Mesenchymal stem cell (in vitro differentiated cells and primary cell): ENCODE measurements around the gene BCL2L12.

ENCODE experiments used
- DNase-seq: peaks from one replicate; pipeline ENCODE4 v3.0.0-alpha.2; 2013
- H2AFZ ChIP-seq: one replicate; pipeline ENCODE4 v1.6.1; 2013; ENCODE audit warnings: low read depth, mild to moderate bottlenecking, control low read depth, inconsistent platforms, low read length, moderate library complexity
- H2AK5ac ChIP-seq: 2 replicates; pipeline ENCODE4 v1.6.1; 2013; ENCODE audit warnings: low read length, moderate library complexity, mild to moderate bottlenecking, inconsistent platforms; ENCODE audit not compliant: severe bottlenecking
- H2BK120ac ChIP-seq: one replicate; pipeline ENCODE4 v1.6.1; 2013; ENCODE audit warnings: low read depth, mild to moderate bottlenecking, inconsistent platforms, low read length, moderate library complexity
- H2BK12ac ChIP-seq, 2 experiments: one replicate each; pipeline ENCODE4 v1.6.1; 2013; ENCODE audit warnings: inconsistent platforms in 2 of 2, low read length in 2 of 2, mild to moderate bottlenecking in 2 of 2, moderate library complexity in 2 of 2, control low read depth in 1 of 2
- H2BK15ac ChIP-seq: one replicate; pipeline ENCODE4 v1.6.1; 2013; ENCODE audit warnings: mild to moderate bottlenecking, low read depth, inconsistent platforms; ENCODE audit not compliant: poor library complexity, severe bottlenecking
- H2BK5ac ChIP-seq: 2 replicates; pipeline ENCODE4 v1.6.1; 2013; ENCODE audit warnings: low read depth, mild to moderate bottlenecking, low read length, control low read depth, inconsistent platforms; ENCODE audit not compliant: poor library complexity, severe bottlenecking
- H3K14ac ChIP-seq, 2 experiments: one replicate each; pipeline ENCODE4 v1.6.1; 2013; ENCODE audit warnings: inconsistent platforms in 2 of 2, low read length in 2 of 2, control low read depth in 1 of 2, mild to moderate bottlenecking in 1 of 2, moderate library complexity in 1 of 2
- H3K18ac ChIP-seq, 2 experiments: one replicate each; pipeline ENCODE4 v1.6.1; 2013; ENCODE audit warnings: inconsistent platforms in 2 of 2, low read length in 2 of 2, control low read depth in 1 of 2, low read depth in 1 of 2, mild to moderate bottlenecking in 1 of 2
- H3K23ac ChIP-seq, 2 experiments: one replicate each; pipeline ENCODE4 v1.6.1; 2013; ENCODE audit warnings: inconsistent platforms in 2 of 2, low read length in 2 of 2, mild to moderate bottlenecking in 2 of 2, moderate library complexity in 2 of 2, control low read depth in 1 of 2
- H3K27ac ChIP-seq: 2 replicates; pipeline ENCODE4 v1.5.1; 2013; ENCODE audit warnings: mild to moderate bottlenecking, moderate library complexity, low read length, control low read depth, inconsistent platforms; ENCODE audit not compliant: poor library complexity, severe bottlenecking
- H3K27me3 ChIP-seq, 2 experiments: 2 replicates each; pipeline versions ENCODE4 v1.6.1 to v1.7.0; 2013; ENCODE audit warnings: low read length in 2 of 2, mild to moderate bottlenecking in 2 of 2, moderate library complexity in 2 of 2, control low read depth in 1 of 2, inconsistent platforms in 1 of 2; ENCODE audit not compliant: control insufficient read depth in 1 of 2, insufficient read depth in 1 of 2
- H3K36me3 ChIP-seq, 2 experiments: 2 replicates each; pipeline versions ENCODE4 v1.6.1 to v1.7.0; 2013; ENCODE audit warnings: low read length in 2 of 2, control low read depth in 1 of 2, inconsistent platforms in 1 of 2, low read depth in 1 of 2, mild to moderate bottlenecking in 1 of 2; ENCODE audit not compliant: insufficient read depth in 2 of 2, control insufficient read depth in 1 of 2
- H3K4ac ChIP-seq, 2 experiments: one replicate each; pipeline ENCODE4 v1.6.1; 2013; ENCODE audit warnings: inconsistent platforms in 2 of 2, low read length in 2 of 2, mild to moderate bottlenecking in 2 of 2, moderate library complexity in 2 of 2, control low read depth in 1 of 2, low read depth in 1 of 2
- H3K4me1 ChIP-seq: 2 replicates; pipeline ENCODE4 v1.6.1; 2013; ENCODE audit warnings: low read depth, low read length, control low read depth; ENCODE audit not compliant: control insufficient read depth, insufficient read depth
- H3K4me2 ChIP-seq: 2 replicates; pipeline ENCODE4 v1.6.1; 2013; ENCODE audit warnings: low read length, mild to moderate bottlenecking, inconsistent platforms; ENCODE audit not compliant: poor library complexity, severe bottlenecking
- H3K4me3 ChIP-seq, 2 experiments: 2 replicates each; pipeline versions ENCODE4 v1.5.1 to v1.7.0; 2013; ENCODE audit warnings: low read length in 2 of 2, mild to moderate bottlenecking in 2 of 2, control low read depth in 1 of 2, low read depth in 1 of 2; ENCODE audit not compliant: insufficient read depth in 1 of 2
- H3K79me1 ChIP-seq: replicated peaks from 2 replicates; pipeline ENCODE4 v1.6.1; 2013; ENCODE audit warnings: mild to moderate bottlenecking, control low read depth, low read length, inconsistent platforms; ENCODE audit not compliant: poor library complexity, severe bottlenecking
- H3K9ac ChIP-seq: 2 replicates; pipeline ENCODE4 v1.7.0; 2013; ENCODE audit warnings: mild to moderate bottlenecking, low read length, moderate library complexity
- H3K9me3 ChIP-seq: 2 replicates; pipeline ENCODE4 v1.7.0; 2013; ENCODE audit warnings: mild to moderate bottlenecking, low read length; ENCODE audit not compliant: control insufficient read depth
- H4K8ac ChIP-seq: one replicate; pipeline ENCODE4 v1.6.1; 2013; ENCODE audit warnings: inconsistent platforms, mild to moderate bottlenecking, low read length, moderate library complexity
- H4K91ac ChIP-seq: one replicate; pipeline ENCODE4 v1.6.1; 2013; ENCODE audit warnings: mild to moderate bottlenecking, low read length, inconsistent platforms
- WGBS: methylation state at CpG from one replicate; pipeline ENCODE4 v1.1.7; 2013; ENCODE audit warnings: mixed read lengths; 5-methylcytosine and 5-hydroxymethylcytosine counted together

BCL2L12 gene

GRCh38 chr19:49684251-49684982 is 18.7 kb downstream of the BCL2L12 start:
- WGBS, result 89% methylated on average over 35 of the region's 35 CpGs

GRCh38 chr19:49684983-49685553 is 19.3 kb downstream of the BCL2L12 start:
- Histone ChIP-seq H3K36me3 (peaks cover 58 to 81% of the 10 kb centered on the region in 2 experiments), H3K4ac (no peak overlapping the region), H3K27ac (no peak overlapping the region), H2AFZ (no peak overlapping the region), H2BK5ac (no peak overlapping the region), H4K8ac (peak overlapping the region; percentile 27), H3K18ac (no peak overlapping the region), H4K91ac (no peak overlapping the region), H3K9ac (no peak overlapping the region), H2BK15ac (no peak overlapping the region), H3K27me3 (no peaks in the 10 kb centered on the region), H2BK120ac (no peak overlapping the region), H3K4me2 (no peak overlapping the region), H3K14ac (no peak overlapping the region), H2AK5ac (no peak overlapping the region), H2BK12ac (no peak overlapping the region), H3K79me1 (peaks cover 20% of the 10 kb centered on the region), H3K4me3 (no peak overlapping the region), H3K4me1 (peaks cover 20% of the 10 kb centered on the region), H3K9me3 (no peaks in the 10 kb centered on the region), H3K23ac (no peak overlapping the region)
- WGBS, result 95% methylated on average over 13 of the region's 13 CpGs
- DNase-seq, result no peak

More at GRCh38 chr19:49684251-49684982, 18.7 kb downstream of the BCL2L12 start:
- Histone ChIP-seq H2BK120ac (no peak overlapping the region), H3K9me3 (no peaks in the 10 kb centered on the region), H3K9ac (no peak overlapping the region), H3K36me3 (peaks cover 58 to 84% of the 10 kb centered on the region in 2 experiments), H3K27me3 (no peaks in the 10 kb centered on the region), H3K14ac (no peak overlapping the region), H2BK5ac (no peak overlapping the region), H2AFZ (no peak overlapping the region), H3K4ac (no peak overlapping the region), H4K91ac (no peak overlapping the region), H3K23ac (no peak overlapping the region), H3K4me2 (no peak overlapping the region), H3K27ac (no peak overlapping the region), H4K8ac (no peak overlapping the region), H3K4me1 (peaks cover 20% of the 10 kb centered on the region), H3K18ac (no peak overlapping the region), H3K79me1 (peaks cover 18% of the 10 kb centered on the region), H2AK5ac (no peak overlapping the region), H3K4me3 (no peak overlapping the region), H2BK15ac (no peak overlapping the region), H2BK12ac (no peak overlapping the region)
- DNase-seq, result no peak

- Histone ChIP-seq H3K79me1 (peaks cover 22% of the 10 kb centered on the region), H3K4ac (no peak overlapping the region)
These were observed 20.2 kb downstream of the BCL2L12 start for GRCh38 chr19:49685845-49686332.

GRCh38 chr19:49686503-49687088 is 20.9 kb downstream of the BCL2L12 start:
- Histone ChIP-seq H3K27me3 (no peaks in the 10 kb centered on the region), H2BK120ac (no peak overlapping the region), H2BK12ac (no peak overlapping the region), H3K79me1 (peaks cover 22% of the 10 kb centered on the region), H2BK15ac (no peak overlapping the region), H4K8ac (no peak overlapping the region), H2AK5ac (no peak overlapping the region), H3K4me2 (no peak overlapping the region), H2BK5ac (no peak overlapping the region), H3K36me3 (peaks cover 53 to 70% of the 10 kb centered on the region in 2 experiments), H3K14ac (no peak overlapping the region), H3K23ac (no peak overlapping the region), H3K4me3 (no peak overlapping the region), H4K91ac (no peak overlapping the region), H3K9me3 (no peaks in the 10 kb centered on the region), H3K4ac (no peak overlapping the region), H3K9ac (no peak overlapping the region), H3K4me1 (peaks cover 21% of the 10 kb centered on the region), H3K27ac (no peak overlapping the region), H2AFZ (no peak overlapping the region), H3K18ac (no peak overlapping the region)
- DNase-seq, result no peak
- WGBS, result 98% methylated on average over 13 of the region's 27 CpGs

More at GRCh38 chr19:49685845-49686332, 20.2 kb downstream of the BCL2L12 start:
- Histone ChIP-seq H3K18ac (no peak overlapping the region), H2BK5ac (no peak overlapping the region), H3K9me3 (no peaks in the 10 kb centered on the region), H3K27ac (no peak overlapping the region), H2BK12ac (no peak overlapping the region), H3K9ac (no peak overlapping the region), H3K36me3 (peaks cover 58 to 75% of the 10 kb centered on the region in 2 experiments), H2AK5ac (no peak overlapping the region), H3K4me1 (peaks cover 20% of the 10 kb centered on the region), H2BK120ac (no peak overlapping the region), H3K27me3 (no peaks in the 10 kb centered on the region), H2AFZ (no peak overlapping the region), H3K4me2 (no peak overlapping the region), H2BK15ac (no peak overlapping the region), H3K23ac (no peak overlapping the region), H3K14ac (no peak overlapping the region), H4K91ac (no peak overlapping the region), H4K8ac (no peak overlapping the region), H3K4me3 (no peak overlapping the region)
- no peak for DNase-seq
- 94% methylated on average over 22 of the region's 23 CpGs for WGBS
